NCI-H460 (cell line): ENCODE results near the gene NDUFS6. TPM values are rescaled to one million over a fixed set of nuclear protein-coding genes. Genes with fewer than 3 reads are reported as not detected.
"Not testable (repeated sequence)": the region's sequence is repeated elsewhere in the genome, so short reads cannot be mapped to it uniquely, and the experiment has no call there.

ENCODE experiments used
- DNase-seq: peaks from one replicate; pipeline ENCODE4 v3.0.0-alpha.2; 2016; ENCODE audit warnings: low read depth; ENCODE audit errors: extremely low read depth
- total RNA-seq: library from RNA; depleted of rRNA; stranded (reverse); fragments of >200 nt; shearing (Covaris generic); gene quantifications from 2 replicates; pipeline ENCODE4 v1.2.3, GENCODE V29; 2014

Gene NDUFS6
- total RNA-seq, 1 experiment from 2014 or later: 70.7 TPM

DNA sequence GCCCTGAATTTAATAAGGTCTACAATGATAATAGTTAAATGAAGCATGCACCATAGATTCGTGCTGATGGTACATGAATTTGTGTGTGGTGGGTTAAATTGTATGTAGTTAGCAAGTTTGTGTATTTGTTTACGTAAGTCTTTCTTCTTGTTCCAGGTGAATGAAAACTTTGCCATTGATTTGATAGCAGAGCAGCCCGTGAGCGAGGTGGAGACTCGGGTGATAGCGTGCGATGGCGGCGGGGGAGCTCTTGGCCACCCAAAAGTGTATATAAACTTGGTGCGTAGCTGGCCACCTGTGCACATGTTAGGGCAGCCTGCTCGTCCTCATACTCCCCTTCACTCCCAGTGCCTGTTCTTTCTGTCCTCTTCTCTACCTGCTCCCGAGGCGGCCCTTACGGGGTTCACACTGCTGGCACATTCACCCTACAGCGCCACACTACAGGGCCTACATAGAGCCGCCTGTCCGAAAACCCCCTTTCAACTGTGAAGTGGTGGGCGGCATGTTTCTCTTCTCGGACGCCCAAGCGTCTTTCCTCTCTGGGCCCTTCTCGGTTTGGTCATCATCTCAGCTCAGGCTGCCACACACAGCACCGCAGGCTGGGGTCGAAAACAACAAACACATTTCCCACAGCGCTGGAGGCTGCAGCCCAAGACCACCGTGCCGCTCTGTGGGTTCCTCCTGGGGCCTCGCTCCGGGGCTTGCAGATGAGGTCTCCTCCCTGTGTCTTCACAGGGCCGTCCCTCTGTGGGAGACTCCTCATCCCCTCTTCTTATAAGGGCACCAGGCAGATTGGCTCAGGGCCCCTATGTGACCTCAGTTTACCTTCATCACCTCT lies 13.2 kb downstream of the NDUFS6 start:
- DNase-seq: no peak

DNA sequence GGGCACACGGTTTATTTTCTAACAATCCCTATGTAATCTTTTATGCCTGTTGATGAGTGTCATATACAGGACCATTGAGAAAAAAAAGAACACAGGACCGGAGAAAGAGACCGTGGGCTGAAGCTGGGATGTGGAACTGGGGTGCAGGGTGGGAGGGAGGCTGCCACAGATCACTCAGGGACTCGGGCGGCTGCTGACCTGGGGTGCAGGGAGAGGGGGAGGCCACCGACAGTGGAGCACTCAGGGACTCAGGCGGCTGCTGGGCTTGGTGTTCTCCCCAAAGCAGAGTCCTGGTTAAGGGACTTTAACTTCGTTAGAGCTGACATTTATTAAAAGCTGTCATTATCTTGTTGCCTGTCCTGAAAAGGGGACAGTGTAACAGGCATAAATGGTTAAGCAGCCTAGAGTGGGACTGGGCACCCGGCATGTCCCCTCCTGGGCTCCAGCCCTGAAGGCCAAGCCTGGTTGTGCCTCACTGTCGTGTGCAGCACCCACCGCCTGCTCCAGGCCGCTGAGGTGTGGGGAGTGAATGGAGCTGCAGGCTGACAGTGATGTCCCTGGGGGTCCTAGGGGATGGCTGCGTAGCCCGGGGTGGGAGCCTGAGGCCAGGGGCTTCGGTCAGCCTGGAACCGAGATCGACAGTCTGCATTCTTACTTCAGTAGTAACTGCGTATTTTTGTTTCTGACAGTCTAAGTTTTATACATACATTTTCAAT lies 14.0 kb downstream of the NDUFS6 start:
- no peak for DNase-seq

GRCh38 chr5:1815881-1816292 lies 14.7 kb downstream of the NDUFS6 start:
- DNase-seq: no peak

DNA sequence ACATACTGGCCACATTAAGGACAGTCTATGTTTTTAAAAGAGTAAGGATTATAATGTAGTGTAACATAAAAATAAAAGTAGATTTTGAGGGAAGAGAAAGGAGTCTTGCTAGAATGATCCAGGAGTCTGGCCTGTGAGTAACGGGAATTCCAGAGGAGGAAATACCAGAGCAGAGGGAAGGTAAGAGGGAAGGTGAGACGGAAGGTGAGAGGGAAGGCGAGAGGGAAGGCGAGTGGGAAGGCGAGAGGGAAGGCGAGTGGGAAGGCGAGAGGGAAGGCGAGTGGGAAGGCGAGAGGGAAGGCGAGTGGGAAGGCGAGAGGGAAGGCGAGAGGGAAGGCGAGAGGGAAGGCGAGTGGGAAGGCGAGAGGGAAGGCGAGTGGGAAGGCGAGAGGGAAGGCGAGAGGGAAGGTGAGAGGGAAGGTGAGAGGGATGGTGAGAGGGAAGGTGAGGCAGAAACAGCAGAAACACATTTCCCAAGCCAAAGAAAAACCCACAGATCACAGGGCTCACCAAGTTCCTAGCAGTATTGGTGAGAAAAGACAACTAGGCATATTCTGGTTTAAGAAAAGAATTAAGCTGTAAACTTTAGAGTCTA lies 15.4 kb downstream of the NDUFS6 start:
- DNase-seq: not testable (repeated sequence)

DNA sequence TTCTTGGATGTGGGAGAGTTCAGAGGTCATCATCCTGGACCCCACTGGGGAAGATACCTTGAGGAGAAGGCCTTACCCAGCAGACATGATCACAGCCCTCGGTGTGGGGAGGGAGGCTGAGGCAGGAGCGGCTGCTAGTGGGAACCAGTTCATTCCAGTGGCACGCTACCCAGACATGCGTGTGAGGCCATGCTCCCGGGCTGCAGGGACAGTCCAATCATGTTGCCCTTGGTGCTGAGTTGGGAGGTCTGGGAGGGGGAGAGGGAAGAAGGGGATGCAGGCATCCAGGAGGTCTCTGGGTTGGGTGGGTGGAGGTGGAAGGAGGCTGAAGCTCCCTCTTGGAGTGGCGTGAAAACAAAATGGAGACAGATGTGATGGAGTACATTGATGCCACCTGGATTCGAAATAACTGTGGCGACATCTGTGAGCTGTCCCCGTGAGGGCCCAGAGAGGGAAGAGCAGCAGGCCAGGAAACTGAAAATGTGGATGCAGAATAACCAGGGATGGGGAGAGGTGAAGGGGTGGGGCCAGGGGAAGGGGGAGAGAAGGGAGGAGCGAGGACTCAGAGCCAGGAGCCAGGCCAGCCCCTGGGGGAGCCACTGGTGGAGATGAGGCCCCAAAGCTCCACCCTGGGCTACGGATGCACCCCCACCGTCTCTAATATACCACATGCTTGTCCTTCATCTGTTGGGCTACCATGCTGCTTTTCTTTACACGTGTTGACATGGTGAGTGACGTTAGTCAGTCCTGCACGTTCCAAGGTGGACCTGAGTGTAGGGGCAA lies 16.2 kb downstream of the NDUFS6 start:
- no peak for DNase-seq

DNA sequence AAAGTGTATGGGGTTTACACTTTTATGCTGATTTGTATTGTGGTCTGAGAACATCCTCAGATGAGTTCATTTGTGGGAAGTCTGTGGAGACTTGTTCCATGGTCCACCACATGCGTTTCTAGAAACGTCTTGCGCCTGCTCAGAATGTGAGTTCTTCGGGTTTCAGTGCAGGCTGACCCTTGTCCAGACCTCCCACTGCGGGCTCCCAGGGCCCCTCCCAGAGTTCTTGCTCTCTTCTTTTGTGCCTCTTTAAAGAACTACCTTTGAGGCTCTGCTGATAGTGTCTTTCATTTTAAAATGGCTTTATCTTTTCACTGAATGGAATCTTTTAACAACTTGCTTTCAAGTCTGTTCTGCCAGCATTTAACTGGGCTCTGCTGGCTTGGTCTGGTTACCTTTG lies 17.6 kb downstream of the NDUFS6 start:
- DNase-seq: no peak

DNA sequence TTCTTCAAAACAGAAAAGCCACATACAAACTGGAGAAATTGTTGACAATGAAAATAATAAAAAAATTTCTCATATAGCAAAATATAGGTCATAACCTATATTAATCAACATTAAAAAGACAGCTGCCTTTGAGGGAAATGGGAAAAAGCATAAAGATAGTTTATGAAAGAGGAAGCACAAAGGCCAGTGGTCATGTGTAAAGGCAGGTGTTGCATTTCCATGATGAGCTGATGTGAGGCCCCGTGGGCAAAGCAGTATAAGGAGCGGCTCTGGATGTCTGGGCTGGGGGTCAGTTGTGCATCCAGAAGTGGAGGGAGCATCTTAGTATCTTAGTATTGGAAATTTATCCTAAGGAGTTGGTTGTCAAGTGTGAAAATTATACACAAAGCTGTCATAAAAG lies 18.3 kb downstream of the NDUFS6 start:
- no peak for DNase-seq

DNA sequence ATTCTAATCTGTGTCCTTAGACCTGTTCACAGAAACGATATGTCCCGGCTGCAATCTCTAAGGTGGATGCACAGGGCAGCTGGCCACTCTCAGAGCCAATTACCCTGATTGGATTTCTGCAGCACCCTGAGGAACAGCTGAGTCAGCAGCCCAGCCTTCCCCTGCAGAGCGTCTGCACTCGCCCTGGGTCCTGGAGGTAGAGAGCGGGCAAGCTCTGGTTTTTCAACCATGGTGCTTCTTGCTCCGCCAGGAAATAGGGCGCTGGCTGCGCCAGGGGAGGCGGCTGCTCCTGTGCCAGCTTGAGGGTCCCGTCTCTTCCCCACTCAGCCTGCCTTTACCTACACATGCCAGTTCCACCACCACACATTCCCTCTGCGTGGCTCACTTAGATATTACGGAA lies 19.2 kb downstream of the NDUFS6 start:
- DNase-seq: no peak

GRCh38 chr5:1820926-1821325 lies 19.7 kb downstream of the NDUFS6 start:
- DNase-seq: no peak

DNA sequence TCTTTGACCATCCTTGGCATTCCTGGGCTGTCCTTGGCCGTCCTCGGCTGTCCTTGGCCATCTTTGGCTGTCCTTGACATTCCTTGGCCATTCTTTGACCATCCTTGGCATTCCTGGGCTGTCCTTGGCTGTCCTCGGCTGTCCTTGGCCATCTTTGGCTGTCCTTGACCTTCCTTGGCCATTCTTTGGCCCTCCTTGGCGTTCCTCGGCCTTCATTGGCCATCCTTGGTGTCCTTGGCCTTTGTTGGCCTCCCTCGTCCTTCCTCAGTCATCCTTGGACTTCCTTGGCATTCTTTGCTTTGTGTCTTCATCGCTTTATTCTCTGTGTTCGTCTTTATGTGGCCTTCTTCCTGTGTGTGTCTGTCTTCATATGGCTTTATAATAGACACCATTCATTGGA lies 20.7 kb downstream of the NDUFS6 start:
- DNase-seq: no peak

DNA sequence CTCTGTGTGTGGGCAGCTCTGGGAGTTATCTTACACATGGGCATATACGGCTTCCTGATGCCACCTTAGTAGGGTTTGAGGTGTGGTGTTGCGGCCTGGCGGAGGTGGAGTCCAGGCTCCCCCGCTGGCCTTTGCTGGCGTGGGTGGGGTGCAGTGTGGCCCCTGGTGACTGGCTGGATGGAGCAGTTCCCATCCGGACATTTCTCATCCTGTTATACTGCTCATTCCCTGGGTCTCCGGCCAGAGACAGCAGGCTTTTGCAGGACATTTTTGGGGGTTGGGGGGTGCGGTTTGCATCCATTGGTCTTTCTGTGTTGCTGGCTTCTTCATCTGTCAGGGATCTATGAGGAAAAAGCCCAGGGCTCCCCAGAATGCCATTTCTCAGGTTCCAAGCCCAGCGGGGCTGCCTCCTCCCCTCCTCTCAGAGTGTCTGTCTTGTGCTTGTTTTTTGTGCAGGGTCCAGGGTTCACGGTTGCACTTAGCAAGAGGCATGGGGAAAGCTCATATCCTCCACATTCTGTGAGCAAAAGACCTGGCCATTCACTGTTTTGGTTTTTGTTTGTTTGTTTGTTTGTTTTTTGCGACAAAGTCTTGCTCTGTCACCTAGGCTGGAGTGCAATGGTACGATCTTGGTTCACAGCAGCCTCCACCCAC lies 22.3 kb downstream of the NDUFS6 start:
- DNase-seq: no peak

- DNase-seq: no peak
Measured at GRCh38 chr5:1824109-1824821, 23.1 kb downstream of the NDUFS6 start.

- no peak for DNase-seq
Measured at GRCh38 chr5:1824903-1825841, 24.0 kb downstream of the NDUFS6 start.

DNA sequence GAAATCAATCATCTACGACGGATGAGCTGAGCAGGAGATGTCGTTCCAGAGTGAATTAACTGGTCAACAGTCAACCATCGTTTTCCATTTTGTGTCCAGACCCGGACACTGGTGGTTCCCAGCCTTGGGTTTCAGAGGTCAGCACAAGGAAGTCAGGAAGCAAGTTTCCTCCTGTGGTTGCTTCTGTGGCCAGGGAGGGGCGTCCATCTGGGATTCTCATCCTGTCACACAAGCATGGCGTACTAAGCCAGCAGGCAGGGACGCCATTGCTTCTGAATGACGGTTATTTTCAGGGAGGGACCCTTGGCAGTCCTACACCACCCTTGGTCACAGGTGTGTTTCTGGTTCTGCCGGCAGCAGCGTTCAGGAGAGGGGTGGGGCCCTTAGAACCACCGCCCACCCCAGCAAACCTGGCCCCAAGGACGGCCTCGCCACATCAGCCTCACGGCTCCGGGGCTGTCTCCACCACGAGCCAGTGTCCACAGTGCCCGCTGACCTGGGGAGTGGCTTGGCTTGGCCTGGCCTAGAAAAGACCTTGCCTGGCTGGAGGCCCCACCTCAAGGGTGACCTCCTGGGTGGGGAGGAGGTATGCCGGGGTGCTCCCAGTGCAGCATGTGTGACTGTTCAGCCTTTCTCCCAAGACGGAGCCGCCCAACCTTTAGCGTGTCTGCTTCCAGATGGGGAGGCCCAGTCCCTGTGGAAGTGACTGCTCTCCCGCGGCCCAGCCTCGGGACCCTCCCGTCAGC lies 25.2 kb downstream of the NDUFS6 start:
- no peak for DNase-seq

- no peak for DNase-seq
Measured at GRCh38 chr5:1827025-1827885, 26.0 kb downstream of the NDUFS6 start.

GRCh38 chr5:1827886-1828397 lies 26.7 kb downstream of the NDUFS6 start:
- DNase-seq: no peak
